Parathyroid adenoma (tissue), 2 donors: ENCODE results near the gene ACSS3.
"Not testable (repeated sequence)": the region's sequence is repeated elsewhere in the genome, so short reads cannot be mapped to it uniquely, and the experiment has no call there.

Experiments
- H2AFZ ChIP-seq: fragments of 300-600 bp; sonication (generic); one replicate; pipeline ENCODE4 v1.7.0; 2017; ENCODE audit warnings: antibody characterized with exemption, mild to moderate bottlenecking
- H3K27ac ChIP-seq: fragments of 300-600 bp; sonication (generic); one replicate; pipeline ENCODE4 v1.7.0; 2017
- H3K27me3 ChIP-seq: fragments of 300-600 bp; sonication (generic); one replicate; pipeline ENCODE4 v1.7.0; 2017; ENCODE audit warnings: low read length; ENCODE audit not compliant: control insufficient read depth, insufficient read depth
- H3K36me3 ChIP-seq: fragments of 300-600 bp; sonication (generic); one replicate; pipeline ENCODE4 v1.7.0; 2017; ENCODE audit warnings: low read length; ENCODE audit not compliant: control insufficient read depth, insufficient read depth
- H3K4me1 ChIP-seq: fragments of 300-600 bp; sonication (generic); one replicate; pipeline ENCODE4 v1.7.0; 2017; ENCODE audit warnings: control low read depth
- H3K4me2 ChIP-seq: fragments of 300-600 bp; sonication (generic); one replicate; pipeline ENCODE4 v1.7.0; 2017; ENCODE audit warnings: low read length
- H3K4me3 ChIP-seq: fragments of 300-600 bp; sonication (generic); one replicate; pipeline ENCODE4 v1.7.0; 2017; ENCODE audit warnings: low read depth, low read length
- H3K79me2 ChIP-seq: fragments of 300-600 bp; sonication (generic); one replicate; pipeline ENCODE4 v1.7.0; 2017; ENCODE audit warnings: control low read depth
- H3K9ac ChIP-seq: fragments of 300-600 bp; sonication (generic); one replicate; pipeline ENCODE4 v1.7.0; 2017; ENCODE audit warnings: mild to moderate bottlenecking
- H3K9me3 ChIP-seq: fragments of 300-600 bp; sonication (generic); one replicate; pipeline ENCODE4 v1.7.0; 2017; ENCODE audit warnings: low read length; ENCODE audit not compliant: control insufficient read depth
- TF ChIP-seq, protein P1 (sequence below): fragments of 300-600 bp; sonication (generic); IDR thresholded peaks from one replicate; pipeline ENCODE4 v1.7.0; 2017; ENCODE audit warnings: antibody characterized with exemption, mild to moderate bottlenecking
- donor health status: primary hyperparathyroidism.

Gene ACSS3

DNA sequence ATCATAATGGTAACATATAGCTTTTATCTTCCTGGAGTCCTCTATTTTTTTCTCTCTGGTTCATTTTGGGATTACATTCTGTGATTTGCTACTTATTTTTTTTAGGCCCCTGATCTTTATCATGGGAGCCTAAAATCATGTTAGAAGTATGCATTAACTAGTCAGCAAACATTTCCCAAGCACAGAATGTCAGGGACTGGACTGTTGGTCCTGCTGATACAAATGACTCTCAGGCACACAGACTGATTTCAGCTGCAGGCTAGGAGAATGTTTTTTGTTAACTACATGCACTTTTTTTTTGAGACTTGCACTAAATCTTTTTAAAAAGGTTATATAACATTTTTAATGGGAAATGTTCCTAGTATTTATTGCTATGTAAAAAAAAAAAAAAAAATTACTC is 131.1 kb downstream of the ACSS3 start:
- Histone ChIP-seq H3K27ac (no peak overlapping the region), H3K36me3 (no peaks in the 10 kb centered on the region), H3K4me2 (no peak overlapping the region), H3K9me3 (no peaks in the 10 kb centered on the region), H3K79me2 (no peaks in the 10 kb centered on the region), H3K27me3 (no peaks in the 10 kb centered on the region), H2AFZ (no peak overlapping the region), H3K4me1 (no peaks in the 10 kb centered on the region), H3K4me3 (no peak overlapping the region), H3K9ac (no peak overlapping the region)
- TF ChIP-seq, protein P1, sequence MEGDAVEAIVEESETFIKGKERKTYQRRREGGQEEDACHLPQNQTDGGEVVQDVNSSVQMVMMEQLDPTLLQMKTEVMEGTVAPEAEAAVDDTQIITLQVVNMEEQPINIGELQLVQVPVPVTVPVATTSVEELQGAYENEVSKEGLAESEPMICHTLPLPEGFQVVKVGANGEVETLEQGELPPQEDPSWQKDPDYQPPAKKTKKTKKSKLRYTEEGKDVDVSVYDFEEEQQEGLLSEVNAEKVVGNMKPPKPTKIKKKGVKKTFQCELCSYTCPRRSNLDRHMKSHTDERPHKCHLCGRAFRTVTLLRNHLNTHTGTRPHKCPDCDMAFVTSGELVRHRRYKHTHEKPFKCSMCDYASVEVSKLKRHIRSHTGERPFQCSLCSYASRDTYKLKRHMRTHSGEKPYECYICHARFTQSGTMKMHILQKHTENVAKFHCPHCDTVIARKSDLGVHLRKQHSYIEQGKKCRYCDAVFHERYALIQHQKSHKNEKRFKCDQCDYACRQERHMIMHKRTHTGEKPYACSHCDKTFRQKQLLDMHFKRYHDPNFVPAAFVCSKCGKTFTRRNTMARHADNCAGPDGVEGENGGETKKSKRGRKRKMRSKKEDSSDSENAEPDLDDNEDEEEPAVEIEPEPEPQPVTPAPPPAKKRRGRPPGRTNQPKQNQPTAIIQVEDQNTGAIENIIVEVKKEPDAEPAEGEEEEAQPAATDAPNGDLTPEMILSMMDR: no peak

DNA sequence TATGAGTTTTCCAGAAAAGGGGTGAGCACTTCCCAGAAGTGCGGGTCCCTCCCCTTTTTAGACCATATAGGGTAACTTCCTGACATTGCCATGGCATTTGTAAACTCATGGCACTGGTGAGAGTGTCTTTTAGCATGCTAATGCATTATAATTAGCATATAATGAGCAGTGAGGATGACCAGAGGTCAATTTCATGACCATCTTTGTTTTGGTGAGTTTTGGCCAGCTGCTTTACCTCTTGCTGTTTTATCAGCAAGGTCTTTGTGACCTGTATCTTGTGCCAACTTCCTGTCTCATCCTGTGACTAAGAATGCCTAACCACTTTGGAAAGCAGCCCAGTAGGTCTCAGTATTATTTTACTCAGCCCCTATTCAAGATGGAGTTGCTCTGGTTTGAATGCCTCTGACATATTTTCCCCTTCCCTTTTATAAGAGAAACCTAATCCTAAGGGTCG is 131.9 kb downstream of the ACSS3 start:
- H3K27ac ChIP-seq, H3K4me1 ChIP-seq, H3K36me3 ChIP-seq, H2AFZ ChIP-seq, H3K4me3 ChIP-seq, H3K9ac ChIP-seq, H3K4me2 ChIP-seq, H3K79me2 ChIP-seq, H3K9me3 ChIP-seq, H3K27me3 ChIP-seq: not testable (repeated sequence)

DNA sequence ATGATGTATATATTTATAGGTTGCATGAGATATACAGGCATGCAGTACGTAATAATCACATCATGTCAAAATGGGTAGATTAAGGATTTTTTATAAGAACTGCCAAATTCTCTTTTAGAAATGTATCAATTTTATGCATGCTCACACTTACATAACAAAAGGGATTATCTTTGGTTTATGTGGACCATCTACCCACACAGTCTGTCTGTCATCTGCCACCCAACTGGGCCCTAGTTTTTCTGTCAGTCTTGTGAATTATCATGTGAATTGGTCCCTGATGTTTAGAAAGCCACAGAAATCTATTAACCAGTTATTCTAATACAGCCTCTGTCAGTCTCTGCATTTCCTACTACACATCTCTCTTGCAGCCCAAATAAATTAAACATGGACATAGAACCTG is 133.4 kb downstream of the ACSS3 start:
- Histone ChIP-seq H3K9me3 (no peaks in the 10 kb centered on the region), H3K27me3 (no peaks in the 10 kb centered on the region), H3K4me3 (no peak overlapping the region), H3K4me2 (no peak overlapping the region), H3K9ac (no peak overlapping the region), H3K79me2 (no peaks in the 10 kb centered on the region), H3K36me3 (no peaks in the 10 kb centered on the region), H2AFZ (no peak overlapping the region), H3K4me1 (no peaks in the 10 kb centered on the region), H3K27ac (no peak overlapping the region)
- TF ChIP-seq, protein P1: no peak

DNA sequence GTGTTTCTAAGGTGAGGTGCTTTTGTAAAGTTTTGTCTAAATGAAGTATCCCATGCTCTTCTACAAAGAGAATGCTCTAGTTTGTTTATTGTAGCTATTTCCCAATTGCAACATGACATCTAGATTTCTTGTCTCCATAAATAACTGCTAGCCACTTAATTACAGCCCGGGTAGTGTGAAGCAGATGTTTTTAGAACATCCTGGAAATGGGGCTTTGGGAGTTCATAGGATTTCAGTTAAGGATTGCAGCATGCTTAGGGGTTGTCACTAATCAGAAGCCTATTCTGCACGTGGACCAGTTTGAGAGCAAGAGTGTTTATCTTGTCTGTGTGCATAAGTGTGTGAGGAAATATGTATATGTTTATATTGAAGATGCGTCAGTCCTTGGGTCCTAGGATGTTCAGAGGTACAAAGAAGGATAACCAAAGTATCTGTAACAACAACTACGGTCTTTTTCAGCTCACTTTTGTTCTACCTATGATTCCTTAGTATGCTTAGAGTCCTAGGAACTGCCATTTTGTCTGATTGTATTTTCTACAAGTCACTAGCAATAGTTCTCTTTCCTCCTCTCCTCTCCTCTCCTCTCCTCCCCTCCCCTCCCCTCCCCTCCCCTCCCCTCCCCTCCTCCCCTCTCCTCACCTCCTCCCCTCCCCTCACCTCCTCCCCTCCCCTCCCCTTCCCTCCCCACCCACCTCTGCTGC is 135.3 kb downstream of the ACSS3 start:
- TF ChIP-seq, protein P1: no peak
- Histone ChIP-seq H3K79me2 (no peaks in the 10 kb centered on the region), H3K36me3 (no peaks in the 10 kb centered on the region), H3K27ac (no peak overlapping the region), H3K9me3 (no peaks in the 10 kb centered on the region), H3K27me3 (no peaks in the 10 kb centered on the region), H3K4me3 (no peak overlapping the region), H2AFZ (no peak overlapping the region), H3K4me1 (no peaks in the 10 kb centered on the region), H3K9ac (no peak overlapping the region), H3K4me2 (no peak overlapping the region)

DNA sequence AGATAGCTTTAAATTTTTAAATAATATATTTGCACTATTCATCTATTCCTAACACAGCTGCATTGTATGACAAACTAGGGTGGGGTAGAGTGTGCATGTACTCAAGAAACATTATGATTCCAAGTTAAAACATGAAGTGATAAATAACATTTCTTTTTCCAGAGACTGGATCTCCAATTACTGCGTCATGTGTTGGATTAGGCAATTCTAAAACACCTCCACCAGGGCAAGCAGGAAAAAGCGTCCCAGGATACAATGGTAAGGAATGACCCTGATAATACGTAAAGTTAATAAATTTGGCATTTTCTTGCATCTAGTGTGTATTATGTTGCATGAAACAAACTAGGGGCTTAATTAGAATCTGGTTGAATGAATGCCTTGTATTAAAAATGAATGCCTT is 138.9 kb downstream of the ACSS3 start:
- Histone ChIP-seq H3K4me3 (no peak overlapping the region), H3K9ac (no peak overlapping the region), H3K27ac (no peak overlapping the region), H3K79me2 (no peaks in the 10 kb centered on the region), H3K9me3 (no peaks in the 10 kb centered on the region), H3K4me2 (no peak overlapping the region), H2AFZ (no peak overlapping the region), H3K27me3 (no peaks in the 10 kb centered on the region), H3K36me3 (no peaks in the 10 kb centered on the region), H3K4me1 (no peaks in the 10 kb centered on the region)
- TF ChIP-seq, protein P1: no peak
